Hepatocyte (in vitro differentiated cells): ENCODE measurements around the gene ROR2. TPM values are rescaled to one million over a fixed set of nuclear protein-coding genes. Genes with fewer than 3 reads are reported as not detected.

Source experiments
- DNase-seq: peaks from one replicate; pipeline ENCODE4 v3.0.0-alpha.2; 2016; ENCODE audit warnings: low spot score
- H2AFZ ChIP-seq: fragments of 200-600 bp; sonication (generic); 2 replicates; pipeline ENCODE4 v1.6.0; 2016; ENCODE audit warnings: antibody characterized with exemption, mild to moderate bottlenecking
- H3K27ac ChIP-seq: fragments of 200-600 bp; sonication (generic); 2 replicates; pipeline ENCODE4 v1.5.1; 2016; ENCODE audit warnings: mild to moderate bottlenecking
- H3K27me3 ChIP-seq: fragments of 200-600 bp; sonication (generic); 2 replicates; pipeline ENCODE4 v1.6.1; 2016
- H3K36me3 ChIP-seq: fragments of 200-600 bp; sonication (generic); replicated peaks from 2 replicates; pipeline ENCODE4 v1.5.1; 2016; ENCODE audit warnings: low read depth; ENCODE audit not compliant: insufficient read depth
- H3K4me1 ChIP-seq: fragments of 200-600 bp; sonication (generic); 2 replicates; pipeline ENCODE4 v1.5.1; 2016; ENCODE audit warnings: mild to moderate bottlenecking, moderate library complexity; ENCODE audit not compliant: insufficient read depth
- H3K4me2 ChIP-seq: fragments of 200-600 bp; sonication (generic); 2 replicates; pipeline ENCODE4 v1.6.0; 2016
- H3K4me3 ChIP-seq: fragments of 200-600 bp; sonication (generic); 2 replicates; pipeline ENCODE4 v1.5.1; 2016; ENCODE audit warnings: mild to moderate bottlenecking
- H3K79me2 ChIP-seq: fragments of 200-600 bp; sonication (generic); 2 replicates; pipeline ENCODE4 v1.6.0; 2017; ENCODE audit warnings: mild to moderate bottlenecking
- H3K9me2 ChIP-seq: fragments of 200-600 bp; sonication (generic); replicated peaks from 2 replicates; pipeline ENCODE4 v1.6.0; 2017; ENCODE audit warnings: mild to moderate bottlenecking; ENCODE audit not compliant: insufficient read depth
- H3K9me3 ChIP-seq: fragments of 200-600 bp; sonication (generic); 2 replicates; pipeline ENCODE4 v1.5.1; 2016; ENCODE audit warnings: low read depth, mild to moderate bottlenecking
- H4K20me1 ChIP-seq: fragments of 200-600 bp; sonication (generic); 2 replicates; pipeline ENCODE4 v1.6.0; 2016; ENCODE audit warnings: mild to moderate bottlenecking; ENCODE audit not compliant: insufficient read depth, poor library complexity, severe bottlenecking
- CTCF ChIP-seq: fragments of 200-600 bp; sonication (generic); IDR thresholded peaks from 2 replicates; pipeline ENCODE4 v1.5.1; 2016; ENCODE audit warnings: antibody characterized with exemption, mild to moderate bottlenecking; ENCODE audit not compliant: poor library complexity
- EZH2 ChIP-seq: fragments of 200-600 bp; sonication (generic); IDR thresholded peaks from 2 replicates; pipeline ENCODE4 v1.6.1; 2016; ENCODE audit warnings: antibody characterized with exemption, mild to moderate bottlenecking, borderline replicate concordance
- EZH2phosphoT487 ChIP-seq: fragments of 200-600 bp; sonication (generic); IDR thresholded peaks from one replicate; pipeline ENCODE4 v1.6.1; 2018; ENCODE audit warnings: antibody characterized with exemption, mild to moderate bottlenecking, low read depth, moderate library complexity; ENCODE audit not compliant: unreplicated experiment, severe bottlenecking
- WGBS: methylation state at CpG from one replicate; pipeline ENCODE4 v1.1.6; 2016; ENCODE audit warnings: low lambda C conversion rate; ENCODE audit errors: missing lambda C conversion rate; 5-methylcytosine and 5-hydroxymethylcytosine counted together
- polyA plus RNA-seq: library from polyadenylated mRNA; unstranded; fragments of >200 nt; fragmentation: Nextera tagmentation; extraction: Ambion mirVana; gene quantifications from 2 replicates; pipeline ENCODE4 v1.2.1, GENCODE V29; 2016
- total RNA-seq: library from RNA; depleted of rRNA; stranded (reverse); fragments of >200 nt; gene quantifications from 2 replicates; pipeline ENCODE4 v1.2.3, GENCODE V29; 2014

ROR2 gene
- total and polyA plus RNA-seq, 2 experiments from 2014 or later = 25.6 to 29.5 TPM

GRCh38 chr9:91729558-91729842 lies 220.5 kb downstream of the ROR2 start:
- Histone ChIP-seq H3K4me2 (no peak overlapping the region), H3K79me2 (no peaks in the 10 kb centered on the region), H3K27me3 (no peaks in the 10 kb centered on the region), H3K9me2 (no peaks in the 10 kb centered on the region), H3K9me3 (no peaks in the 10 kb centered on the region), H3K4me3 (no peak overlapping the region), H3K36me3 (no peaks in the 10 kb centered on the region), H3K27ac (no peak overlapping the region), H3K4me1 (no peaks in the 10 kb centered on the region), H4K20me1 (no peaks in the 10 kb centered on the region), H2AFZ (no peak overlapping the region)
- DNase-seq = no peak
- WGBS = 93% methylated on average over 9 of the region's 9 CpGs
- TF ChIP-seq EZH2phosphoT487 (no peak), CTCF (no peak), EZH2 (no peak)

- peak overlapping the region; percentile 14 for H3K27ac ChIP-seq
- WGBS = 80% methylated on average over 5 of the region's 5 CpGs
- H2AFZ ChIP-seq = no peak overlapping the region
- no peak overlapping the region for H3K4me2 ChIP-seq
- H3K27me3 ChIP-seq = no peaks in the 10 kb centered on the region
- H3K9me2 ChIP-seq = no peaks in the 10 kb centered on the region
- TF ChIP-seq EZH2phosphoT487 (no peak), CTCF (no peak), EZH2 (no peak)
- no peaks in the 10 kb centered on the region for H3K36me3 ChIP-seq
- no peaks in the 10 kb centered on the region for H3K4me1 ChIP-seq
- no peak for DNase-seq
- no peaks in the 10 kb centered on the region for H4K20me1 ChIP-seq
- no peaks in the 10 kb centered on the region for H3K79me2 ChIP-seq
- H3K4me3 ChIP-seq = no peak overlapping the region
- H3K9me3 ChIP-seq = no peaks in the 10 kb centered on the region
These were observed 222.1 kb downstream of the ROR2 start for GRCh38 chr9:91727972-91728371.

- H3K4me1 ChIP-seq = no peaks in the 10 kb centered on the region
- no peaks in the 10 kb centered on the region for H4K20me1 ChIP-seq
- peak overlapping the region; percentile 14 for H3K27ac ChIP-seq
- no peaks in the 10 kb centered on the region for H3K27me3 ChIP-seq
- H2AFZ ChIP-seq = no peak overlapping the region
- no peaks in the 10 kb centered on the region for H3K79me2 ChIP-seq
- H3K9me2 ChIP-seq = no peaks in the 10 kb centered on the region
- 34% methylated on average over 7 of the region's 7 CpGs for WGBS
- peak; percentile 69 for TF ChIP-seq CTCF
- no peak for TF ChIP-seq EZH2
- no peak for TF ChIP-seq EZH2phosphoT487
- no peak overlapping the region for H3K4me2 ChIP-seq
- DNase-seq = peak; percentile 73
- no peaks in the 10 kb centered on the region for H3K9me3 ChIP-seq
- H3K4me3 ChIP-seq = no peak overlapping the region
- no peaks in the 10 kb centered on the region for H3K36me3 ChIP-seq
These were observed 222.6 kb downstream of the ROR2 start for GRCh38 chr9:91727316-91727861.
